Measurements from ENCODE around the gene NFYB.

Gene NFYB

DNA sequence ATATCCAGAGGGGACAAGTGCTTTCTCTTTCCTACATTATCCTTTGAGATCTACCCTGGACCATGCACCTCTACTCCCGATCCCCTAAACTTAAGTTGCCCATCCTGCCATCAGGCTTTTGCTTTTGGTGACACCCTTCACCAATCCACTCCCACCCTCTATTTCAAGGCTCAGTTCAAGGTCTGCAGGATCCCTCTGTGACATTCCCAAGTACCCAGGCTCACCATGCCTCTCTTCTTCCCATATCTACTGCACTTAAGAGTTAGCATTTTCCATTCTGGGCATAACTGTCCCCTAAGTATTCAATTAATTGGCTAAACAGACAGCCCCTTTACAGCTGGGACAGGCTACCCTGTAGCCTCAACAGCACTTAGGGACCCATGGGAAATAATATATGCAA, 3.1 kb downstream of the NFYB start:
- Histone ChIP-seq H3K9me2 (ENCODE audit: low read depth, low read length) (no peaks in the 10 kb centered on the region), H3K27ac (ENCODE audit: low read depth, low read length, poor library complexity, severe bottlenecking) (no peak overlapping the region), H3K79me2 (ENCODE audit: insufficient read depth, low read length) (peaks cover 27% of the 10 kb centered on the region), H3K9ac (ENCODE audit: low read length) (no peak overlapping the region), H4K20me1 (ENCODE audit: insufficient read depth, low read length) (no peaks in the 10 kb centered on the region), H3F3A (ENCODE audit: insufficient read depth, low read length) (no peaks in the 10 kb centered on the region), H3K4me3 (ENCODE audit: low read depth, low read length, poor library complexity, severe bottlenecking) (no peak overlapping the region), H3K4me2 (ENCODE audit: low read length) (0 out of 2 replicates have a peak overlapping the region, but pooled peaks have one; percentile 61), H3K36me3 (ENCODE audit: insufficient read depth, low read length) (peaks cover 22% of the 10 kb centered on the region; the same call in 1 of the 2 replicates), H3K27me3 (ENCODE audit: insufficient read depth, low read length) (no peaks in the 10 kb centered on the region), H2AFZ (ENCODE audit: low read length) (no peak overlapping the region), H3K4me1 (ENCODE audit: insufficient read depth, low read length, severe bottlenecking) (peaks cover 26% of the 10 kb centered on the region), H3K9me3 (ENCODE audit: low read length) (no peaks in the 10 kb centered on the region)
- TF ChIP-seq CTCF (IDR thresholded peaks at IDR 0.05; ENCODE audit: low read length): no peak
- TF ChIP-seq EZH2 (IDR thresholded peaks at IDR 0.05; ENCODE audit: borderline replicate concordance, low read length): no peak

- peaks cover 28% of the 10 kb centered on the region; the same call in 1 of the 2 replicates for H3K36me3 ChIP-seq (ENCODE audit: insufficient read depth, low read length)
- H3F3A ChIP-seq (ENCODE audit: insufficient read depth, low read length): no peaks in the 10 kb centered on the region
- H3K79me2 ChIP-seq (ENCODE audit: insufficient read depth, low read length): peaks cover 27% of the 10 kb centered on the region
- no peak overlapping the region for H3K4me3 ChIP-seq (ENCODE audit: low read depth, low read length, poor library complexity, severe bottlenecking)
- peaks cover 26% of the 10 kb centered on the region for H3K4me1 ChIP-seq (ENCODE audit: insufficient read depth, low read length, severe bottlenecking)
- no peaks in the 10 kb centered on the region for H3K27me3 ChIP-seq (ENCODE audit: insufficient read depth, low read length)
- no peak overlapping the region for H3K4me2 ChIP-seq (ENCODE audit: low read length)
- H3K9me2 ChIP-seq (ENCODE audit: low read depth, low read length): no peaks in the 10 kb centered on the region
- TF ChIP-seq CTCF (IDR thresholded peaks at IDR 0.05; ENCODE audit: low read length) (no peak), EZH2 (IDR thresholded peaks at IDR 0.05; ENCODE audit: borderline replicate concordance, low read length) (no peak)
- H2AFZ ChIP-seq (ENCODE audit: low read length): no peak overlapping the region
- no peak overlapping the region for H3K9ac ChIP-seq (ENCODE audit: low read length)
- H3K27ac ChIP-seq (ENCODE audit: low read depth, low read length, poor library complexity, severe bottlenecking): no peak overlapping the region
- H4K20me1 ChIP-seq (ENCODE audit: insufficient read depth, low read length): no peaks in the 10 kb centered on the region
- no peaks in the 10 kb centered on the region for H3K9me3 ChIP-seq (ENCODE audit: low read length)
These were observed 4.1 kb downstream of the NFYB start for GRCh38 chr12:104133866-104134265.

DNA sequence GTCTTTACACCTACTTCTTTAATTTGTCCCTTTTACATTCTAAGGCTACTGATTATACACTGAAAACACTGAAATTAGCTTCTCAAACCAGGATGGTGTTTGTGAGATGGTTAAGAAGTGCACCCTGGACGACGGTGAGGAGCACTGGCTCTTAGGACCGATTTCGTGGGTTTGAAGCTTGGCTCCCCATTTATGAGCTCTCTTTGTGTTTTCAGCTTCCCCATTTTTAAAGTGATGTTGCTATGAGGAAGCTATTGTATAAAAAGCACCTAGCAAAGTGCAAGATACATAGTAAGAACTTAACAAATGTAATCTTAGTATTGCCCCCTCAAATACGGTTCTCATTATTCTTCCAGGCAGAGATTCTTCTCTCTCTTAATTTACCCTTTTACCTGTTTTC, 4.7 kb downstream of the NFYB start:
- no peaks in the 10 kb centered on the region for H4K20me1 ChIP-seq (ENCODE audit: insufficient read depth, low read length)
- no peaks in the 10 kb centered on the region for H3K9me3 ChIP-seq (ENCODE audit: low read length)
- TF ChIP-seq EZH2 (IDR thresholded peaks at IDR 0.05; ENCODE audit: borderline replicate concordance, low read length): no peak
- TF ChIP-seq CTCF (IDR thresholded peaks at IDR 0.05; ENCODE audit: low read length): no peak
- no peak overlapping the region for H3K27ac ChIP-seq (ENCODE audit: low read depth, low read length, poor library complexity, severe bottlenecking)
- no peaks in the 10 kb centered on the region for H3K9me2 ChIP-seq (ENCODE audit: low read depth, low read length)
- H3K79me2 ChIP-seq (ENCODE audit: insufficient read depth, low read length): peaks cover 27% of the 10 kb centered on the region
- peaks cover 20% of the 10 kb centered on the region for H3K4me1 ChIP-seq (ENCODE audit: insufficient read depth, low read length, severe bottlenecking)
- no peak overlapping the region for H3K9ac ChIP-seq (ENCODE audit: low read length)
- H3K36me3 ChIP-seq (ENCODE audit: insufficient read depth, low read length): peaks cover 30% of the 10 kb centered on the region; the same call in 1 of the 2 replicates
- H3K4me2 ChIP-seq (ENCODE audit: low read length): no peak overlapping the region
- no peaks in the 10 kb centered on the region for H3K27me3 ChIP-seq (ENCODE audit: insufficient read depth, low read length)
- no peak overlapping the region for H3K4me3 ChIP-seq (ENCODE audit: low read depth, low read length, poor library complexity, severe bottlenecking)
- no peaks in the 10 kb centered on the region for H3F3A ChIP-seq (ENCODE audit: insufficient read depth, low read length)
- no peak overlapping the region for H2AFZ ChIP-seq (ENCODE audit: low read length)
